Measurements from ENCODE around the gene GPR78. TPM values are rescaled to one million over a fixed set of nuclear protein-coding genes. Genes with fewer than 3 reads are reported as not detected.

Gene GPR78
- total RNA-seq, 1 experiment from 2014 or later = not detected

DNA sequence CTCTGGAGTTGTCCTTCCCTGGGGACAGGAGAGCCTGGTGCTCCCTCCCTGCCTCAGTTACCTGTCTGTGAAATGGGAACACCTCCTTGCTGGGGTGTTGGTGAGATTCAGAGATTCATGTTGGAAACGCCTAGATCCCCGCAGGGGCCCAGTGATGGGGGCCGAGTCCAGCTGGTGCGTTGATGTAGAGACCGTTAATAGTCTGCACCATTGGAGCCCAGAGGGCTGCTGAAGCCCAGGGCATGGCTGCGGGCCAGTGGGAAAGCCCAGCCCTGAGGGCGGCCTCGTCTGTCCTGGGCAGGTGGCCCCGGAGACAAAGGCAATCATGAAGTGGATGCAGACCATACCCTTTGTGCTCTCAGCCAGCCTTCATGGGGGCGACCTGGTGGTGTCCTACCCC, 26.8 kb downstream of the GPR78 start:
- no peak for DNase-seq (ENCODE audit: low read depth)
- in situ Hi-C loops (cut with HindIII; ENCODE audit: low pct_unique_long_range_greater_than_20kb, low sequenced_read_pairs) = no loop called here

DNA sequence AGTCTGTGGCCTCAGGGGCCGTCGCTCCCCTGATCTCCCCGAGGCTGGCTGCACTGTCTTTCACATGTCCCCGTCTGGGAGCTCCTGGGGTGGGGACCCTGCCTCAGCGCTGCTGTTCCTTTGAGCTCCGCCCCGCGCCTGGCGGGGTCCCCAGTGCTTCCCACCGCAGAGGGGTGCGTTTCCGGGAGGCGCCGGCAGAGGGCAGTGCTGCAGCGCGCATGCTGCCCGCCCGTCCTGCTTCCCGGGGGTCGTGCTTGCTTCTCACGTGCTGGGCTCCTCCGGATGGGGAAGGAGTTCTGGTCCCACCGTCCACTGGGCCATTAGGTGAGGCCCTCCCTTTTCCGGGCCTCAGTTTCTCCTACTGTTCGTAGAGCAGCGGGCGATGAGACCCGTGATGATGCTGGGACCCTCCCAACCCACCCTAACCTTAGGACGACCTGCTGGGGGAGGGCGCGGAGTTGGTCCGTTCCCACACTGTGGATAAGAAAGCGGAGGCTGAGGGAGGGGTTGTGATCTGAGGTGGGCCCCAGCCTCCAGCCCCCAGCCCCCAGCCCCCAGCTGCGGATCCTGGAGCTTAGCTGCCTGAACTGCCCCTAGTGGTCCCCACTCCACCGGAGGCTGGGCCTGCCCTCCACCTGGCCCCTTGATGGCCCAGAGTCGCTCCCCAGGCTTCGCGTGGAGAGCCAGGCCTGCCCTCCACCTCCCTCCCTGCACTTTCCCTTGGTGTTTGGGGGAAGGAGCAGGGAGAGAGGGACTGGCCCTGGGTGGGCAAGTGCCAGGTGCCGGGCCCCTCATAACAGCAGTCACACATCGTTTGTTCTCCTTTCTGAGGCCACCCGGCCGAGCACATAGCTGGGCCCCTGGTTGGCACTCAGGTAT, 27.6 kb downstream of the GPR78 start:
- in situ Hi-C loops (cut with HindIII; ENCODE audit: low pct_unique_long_range_greater_than_20kb, low sequenced_read_pairs) = no loop called here
- no peak for DNase-seq (ENCODE audit: low read depth)

DNA sequence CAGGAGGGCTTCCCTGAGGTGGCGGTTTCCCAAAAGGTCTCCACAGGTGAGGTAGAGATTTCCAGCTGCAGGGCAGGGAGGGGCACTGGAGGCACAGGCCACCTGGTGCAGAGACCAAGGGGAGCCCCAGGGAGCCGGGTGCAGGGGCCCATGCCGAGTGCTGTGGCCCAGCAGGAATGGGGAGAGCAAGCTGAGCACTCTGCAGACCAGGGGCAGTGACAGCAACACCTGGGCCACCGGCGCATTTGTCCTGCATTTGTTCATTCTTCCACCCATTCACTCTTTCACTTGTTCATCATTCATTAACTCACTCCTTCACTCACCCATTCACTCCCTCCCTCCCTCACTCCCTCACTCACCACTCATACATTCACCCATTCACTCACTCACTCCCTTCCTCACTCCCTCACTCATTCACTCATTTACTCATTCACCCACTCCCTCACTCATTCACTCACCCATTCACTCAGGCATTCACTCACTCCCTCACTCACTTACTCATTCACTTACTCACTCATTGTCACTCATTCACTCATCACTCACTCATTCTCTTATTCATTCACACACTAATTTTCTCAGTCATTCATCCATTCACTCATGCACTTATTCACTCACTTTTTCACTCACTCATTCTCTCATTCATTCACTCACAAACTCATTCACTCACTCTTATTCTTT, 28.7 kb downstream of the GPR78 start:
- no peak for DNase-seq (ENCODE audit: low read depth)
- in situ Hi-C loops (cut with HindIII; ENCODE audit: low pct_unique_long_range_greater_than_20kb, low sequenced_read_pairs) = no loop called here

DNA sequence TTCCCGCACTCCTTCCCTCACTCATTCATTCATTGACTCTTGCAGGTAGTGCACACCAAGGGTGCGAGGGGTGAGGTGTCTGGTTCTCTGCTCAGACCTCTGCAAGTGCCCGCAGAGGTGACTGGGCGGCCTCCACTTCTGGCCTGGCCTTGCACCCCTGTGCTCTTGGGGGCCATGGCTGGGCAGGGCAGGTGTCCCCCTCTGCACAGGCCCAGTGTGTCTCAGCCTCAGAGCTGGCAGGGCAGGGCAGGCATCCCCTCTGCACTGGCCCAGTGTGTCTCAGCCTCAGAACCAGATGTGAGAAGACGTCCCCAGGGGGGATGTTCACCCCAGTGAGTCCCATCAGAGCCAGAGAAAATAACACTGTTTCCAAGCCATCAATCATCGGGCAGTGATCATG, 29.2 kb downstream of the GPR78 start:
- no peak for DNase-seq (ENCODE audit: low read depth)
- in situ Hi-C loops (cut with HindIII; ENCODE audit: low pct_unique_long_range_greater_than_20kb, low sequenced_read_pairs) = no loop called here

DNA sequence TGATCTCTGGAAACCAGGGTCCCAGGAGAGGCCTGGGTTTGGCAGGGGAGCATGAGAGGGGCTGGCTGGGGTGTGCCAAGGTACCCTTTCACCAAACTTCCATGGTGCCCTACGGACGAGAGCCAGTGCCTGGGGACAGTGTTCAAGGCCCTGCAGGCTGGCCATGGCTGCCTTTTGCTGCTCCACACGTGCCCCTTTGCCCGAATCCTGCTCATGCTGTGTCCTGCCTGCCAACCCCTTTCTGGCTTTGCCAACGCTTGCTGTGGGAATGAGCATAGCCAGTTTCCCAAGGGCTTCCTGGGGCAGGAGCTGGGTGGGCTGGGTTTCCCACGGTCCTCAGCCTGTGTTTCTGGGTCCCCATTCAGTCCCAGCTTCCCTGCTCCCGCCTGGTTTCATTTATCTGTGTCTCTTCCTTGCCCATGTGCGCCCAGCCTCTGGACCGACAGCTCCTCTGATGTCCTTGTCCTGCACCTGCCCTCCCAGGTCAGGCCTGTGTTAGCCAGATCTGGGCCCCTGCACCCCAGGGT, 29.7 kb downstream of the GPR78 start:
- in situ Hi-C loops (cut with HindIII; ENCODE audit: low pct_unique_long_range_greater_than_20kb, low sequenced_read_pairs) = no loop called here

DNA sequence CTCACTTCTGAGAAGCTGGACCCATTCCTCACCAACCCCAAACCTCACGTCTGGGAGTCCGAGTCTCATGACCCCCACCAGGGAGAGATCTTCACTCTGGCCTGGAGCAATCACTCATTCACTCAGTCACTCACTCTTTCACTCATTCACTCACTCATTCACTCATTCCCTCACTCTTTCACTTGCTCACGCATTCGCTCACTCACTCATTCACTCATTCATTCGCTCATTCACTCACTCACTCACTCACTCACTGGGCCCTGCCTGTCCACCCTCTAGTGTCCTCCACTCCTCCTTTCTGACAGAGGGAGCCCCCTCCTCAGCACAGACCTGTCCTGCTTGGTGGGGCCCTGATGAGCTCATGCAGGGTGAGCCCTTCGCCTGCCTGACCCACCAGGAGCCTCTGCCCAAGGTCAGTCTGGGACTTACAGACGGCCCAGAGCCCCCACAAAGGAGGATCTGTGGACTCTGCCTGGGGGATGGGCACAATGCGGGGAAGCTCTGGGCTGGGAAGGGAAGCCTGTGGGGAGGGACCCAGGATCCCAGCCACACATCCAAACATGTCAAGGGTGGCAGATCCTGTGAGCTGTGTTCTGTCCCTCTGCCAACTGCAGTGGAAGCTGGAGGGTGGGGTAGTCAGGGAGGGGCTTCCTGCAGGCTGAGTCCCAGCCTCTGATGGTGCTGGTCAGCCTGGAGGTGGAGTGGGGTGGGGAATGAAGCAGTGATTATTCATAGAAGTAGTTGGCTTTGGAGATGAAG, 30.8 kb downstream of the GPR78 start:
- in situ Hi-C loops (cut with HindIII; ENCODE audit: low pct_unique_long_range_greater_than_20kb, low sequenced_read_pairs) = no loop called here

More for the DNA sequence above, 29.7 kb downstream of the GPR78 start:
- no peak for DNase-seq (ENCODE audit: low read depth)

DNA sequence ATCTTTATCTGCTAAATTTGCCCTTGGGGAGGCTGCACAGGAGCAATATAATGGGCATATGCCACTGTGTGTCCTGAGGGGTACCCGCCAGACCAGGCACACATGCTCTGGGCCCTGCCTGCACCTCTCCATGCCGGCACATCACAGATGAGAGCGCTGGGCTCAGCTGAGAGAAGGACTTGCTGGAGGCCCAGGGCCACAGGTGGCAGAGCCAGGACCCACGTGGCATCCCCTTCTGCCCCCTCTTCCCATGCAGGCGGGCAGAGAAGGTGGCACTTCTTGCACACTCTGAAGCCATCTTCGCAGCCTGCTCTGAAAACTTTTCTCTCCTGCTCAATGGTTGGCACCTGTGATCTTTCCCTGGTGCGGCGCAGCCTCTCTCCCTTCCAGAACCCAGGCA, 32.5 kb downstream of the GPR78 start:
- in situ Hi-C loops (cut with HindIII; ENCODE audit: low pct_unique_long_range_greater_than_20kb, low sequenced_read_pairs) = no loop called here
- DNase-seq (ENCODE audit: low read depth) = no peak

More for the DNA sequence above, 30.8 kb downstream of the GPR78 start:
- no peak for DNase-seq (ENCODE audit: low read depth)

DNA sequence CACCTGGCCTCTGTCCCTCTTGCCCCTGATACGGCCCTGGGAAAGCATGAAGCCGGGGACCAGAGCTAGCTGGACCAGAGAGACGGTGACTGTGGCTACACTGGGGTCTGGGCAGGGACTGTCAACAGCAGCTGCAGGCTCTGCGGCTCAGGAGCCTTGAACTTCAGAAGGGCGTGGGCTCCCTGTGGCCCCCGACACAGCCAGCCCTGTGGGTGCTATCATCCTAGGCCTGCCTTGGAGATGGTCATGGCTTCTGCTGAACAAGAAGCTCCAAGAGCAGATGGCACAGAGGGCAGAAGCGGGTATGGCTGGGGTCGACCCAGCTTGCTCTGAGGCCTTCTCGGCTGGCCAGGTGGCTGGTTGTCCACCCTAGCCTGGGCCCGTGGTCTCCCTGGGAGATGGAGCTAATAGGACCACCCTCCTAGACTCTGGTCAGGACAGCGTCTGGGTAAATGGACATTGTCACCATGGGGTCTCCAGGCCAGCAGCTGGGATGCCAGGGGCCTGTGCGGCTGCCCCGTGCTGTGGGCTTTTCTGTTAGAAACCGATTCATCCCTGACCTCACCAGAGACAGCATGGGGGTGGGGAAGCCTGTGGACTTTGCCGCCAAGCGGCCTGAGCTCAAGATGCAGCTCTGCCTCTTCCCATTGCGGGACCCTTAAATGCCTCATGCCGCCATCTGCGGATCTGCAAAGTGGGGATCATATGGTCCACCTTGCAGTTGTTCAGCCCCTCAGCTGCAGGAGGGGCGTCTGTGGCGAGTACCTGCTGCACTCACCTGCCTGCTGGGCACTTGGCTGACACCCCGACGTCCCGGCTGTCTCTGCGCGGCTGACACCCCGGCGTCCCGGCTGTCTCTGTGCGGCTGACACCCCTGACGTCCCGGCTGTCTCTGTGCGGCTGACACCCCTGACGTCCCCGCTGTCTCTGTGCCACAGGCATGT, 33.5 kb downstream of the GPR78 start:
- DNase-seq (ENCODE audit: low read depth) = no peak
- in situ Hi-C loops (cut with HindIII; ENCODE audit: low pct_unique_long_range_greater_than_20kb, low sequenced_read_pairs) = no loop called here

DNA sequence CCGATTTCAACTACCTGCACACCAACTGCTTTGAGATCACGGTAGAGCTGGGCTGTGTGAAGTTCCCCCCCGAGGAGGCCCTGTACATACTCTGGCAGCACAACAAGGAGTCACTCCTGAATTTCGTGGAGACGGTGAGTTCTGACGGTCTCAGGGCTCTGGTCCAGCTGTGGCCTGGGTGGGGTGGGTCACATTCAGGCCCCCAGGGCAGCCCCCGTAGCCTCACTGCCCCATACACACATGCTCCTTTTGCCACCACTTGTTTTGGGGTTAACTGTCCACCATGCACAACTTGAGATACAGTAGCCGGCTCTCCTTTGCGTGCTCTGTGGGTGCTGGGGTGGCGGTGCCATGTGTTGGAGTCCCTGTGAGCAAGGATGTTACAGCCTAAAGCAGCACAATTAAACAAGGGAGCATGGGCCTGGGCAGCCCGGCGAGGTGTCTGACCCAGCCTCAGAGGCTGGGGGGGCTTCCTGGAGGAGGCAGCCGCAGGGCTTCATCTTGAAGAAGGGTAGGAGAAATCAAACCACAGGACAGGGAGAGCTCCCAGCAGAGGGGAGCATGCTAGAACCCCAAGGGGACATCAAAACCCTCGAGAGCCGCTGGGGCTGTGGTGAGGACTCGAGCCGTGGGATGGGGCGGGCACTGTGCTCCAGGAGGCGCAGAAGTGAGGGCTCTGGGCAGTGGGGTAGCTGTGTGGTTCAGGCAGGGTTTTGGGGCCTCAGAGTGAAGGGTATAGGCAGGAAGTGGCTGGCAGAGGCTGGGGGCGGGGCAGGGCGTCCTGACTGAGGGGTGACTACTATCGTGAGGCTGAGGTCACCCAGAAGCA, 34.4 kb downstream of the GPR78 start:
- in situ Hi-C loops (cut with HindIII; ENCODE audit: low pct_unique_long_range_greater_than_20kb, low sequenced_read_pairs) = no loop called here
- no peak for DNase-seq (ENCODE audit: low read depth)

DNA sequence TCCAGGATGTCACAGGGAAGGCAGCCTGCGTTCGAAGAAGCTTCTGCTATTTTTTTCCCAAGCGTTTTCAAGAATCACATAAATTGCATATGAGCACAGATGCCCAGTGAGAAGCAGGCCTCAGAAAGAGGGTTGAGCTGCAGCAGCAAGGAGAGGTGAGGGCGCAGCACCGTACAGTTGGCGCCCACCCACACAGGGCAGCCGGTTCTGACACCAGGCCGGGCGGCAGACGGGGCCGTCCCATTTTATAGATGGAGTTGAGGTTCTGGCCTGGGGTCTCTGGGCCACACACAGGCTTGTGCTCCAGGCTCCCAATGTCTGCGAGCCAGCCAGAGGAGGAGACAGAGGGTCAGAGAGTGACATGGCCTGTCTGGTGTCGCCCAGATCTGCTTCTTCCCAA, 35.2 kb downstream of the GPR78 start:
- DNase-seq (ENCODE audit: low read depth) = no peak

DNA sequence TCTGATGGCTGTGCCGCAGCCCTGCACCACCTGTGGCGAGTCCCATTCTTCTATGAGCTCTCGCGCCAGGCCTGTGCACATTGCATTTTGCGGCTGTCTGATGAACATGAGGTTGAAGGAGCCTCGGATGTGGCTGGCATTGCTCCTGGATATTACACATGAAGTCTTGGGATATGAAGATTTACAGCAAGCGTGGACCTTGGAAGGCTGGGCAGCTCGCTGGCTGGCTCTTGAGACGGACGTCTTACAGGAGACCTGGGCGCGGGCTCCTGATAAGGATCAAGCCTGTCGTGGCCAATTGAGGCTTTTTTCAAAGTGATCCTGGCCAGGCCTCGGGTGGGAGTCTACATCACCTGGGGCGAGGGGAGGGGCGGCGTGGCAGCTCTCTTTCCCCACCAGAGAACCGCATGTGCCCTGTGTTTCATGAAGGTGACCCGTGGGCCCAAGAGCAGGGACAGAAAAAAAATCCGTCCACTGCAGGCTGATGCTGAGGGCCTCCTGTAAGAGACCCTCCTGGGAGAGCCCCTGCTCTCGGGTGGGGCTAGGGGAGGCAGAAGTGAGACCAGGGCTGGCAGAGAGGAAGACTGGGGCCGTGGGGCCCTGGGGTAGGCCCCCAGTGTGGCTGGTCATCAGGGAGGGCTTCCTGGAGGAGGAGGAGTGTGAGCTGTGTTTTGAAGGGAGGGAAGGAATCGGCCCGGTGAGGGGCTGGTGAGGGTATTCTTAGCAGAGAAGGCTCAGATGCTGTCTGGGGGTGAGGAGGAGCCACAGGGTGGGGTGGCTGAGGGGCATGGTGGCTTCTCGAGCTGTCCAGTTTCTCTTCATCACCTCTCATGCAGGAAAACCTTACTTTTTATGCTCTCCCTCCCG, 36.0 kb downstream of the GPR78 start:
- in situ Hi-C loops (cut with HindIII; ENCODE audit: low pct_unique_long_range_greater_than_20kb, low sequenced_read_pairs) = no loop called here
- no peak for DNase-seq (ENCODE audit: low read depth)

More for the DNA sequence above, 35.2 kb downstream of the GPR78 start:
- in situ Hi-C loops (cut with HindIII; ENCODE audit: low pct_unique_long_range_greater_than_20kb, low sequenced_read_pairs) = no loop called here

DNA sequence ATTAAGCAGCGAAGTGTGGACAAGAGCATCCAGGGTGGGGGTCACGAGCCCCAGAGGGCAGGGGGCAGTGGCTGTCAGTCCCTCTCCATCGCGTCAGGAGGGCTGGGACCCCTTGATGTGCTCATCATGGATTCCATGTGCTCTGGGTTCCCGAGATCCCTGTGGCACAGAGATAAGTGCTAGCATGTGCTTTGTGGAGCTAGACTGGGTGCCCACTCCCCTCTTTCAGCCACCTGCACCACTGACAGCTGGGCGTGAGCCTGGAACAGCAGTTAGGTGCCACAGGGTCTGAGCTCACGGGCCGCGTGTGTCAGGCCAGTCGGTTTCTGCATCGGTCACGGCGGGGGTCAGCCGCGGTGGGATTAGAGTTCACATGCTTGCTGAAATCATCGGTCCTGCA, 36.6 kb downstream of the GPR78 start:
- in situ Hi-C loops (cut with HindIII; ENCODE audit: low pct_unique_long_range_greater_than_20kb, low sequenced_read_pairs) = no loop called here
- DNase-seq (ENCODE audit: low read depth) = no peak

DNA sequence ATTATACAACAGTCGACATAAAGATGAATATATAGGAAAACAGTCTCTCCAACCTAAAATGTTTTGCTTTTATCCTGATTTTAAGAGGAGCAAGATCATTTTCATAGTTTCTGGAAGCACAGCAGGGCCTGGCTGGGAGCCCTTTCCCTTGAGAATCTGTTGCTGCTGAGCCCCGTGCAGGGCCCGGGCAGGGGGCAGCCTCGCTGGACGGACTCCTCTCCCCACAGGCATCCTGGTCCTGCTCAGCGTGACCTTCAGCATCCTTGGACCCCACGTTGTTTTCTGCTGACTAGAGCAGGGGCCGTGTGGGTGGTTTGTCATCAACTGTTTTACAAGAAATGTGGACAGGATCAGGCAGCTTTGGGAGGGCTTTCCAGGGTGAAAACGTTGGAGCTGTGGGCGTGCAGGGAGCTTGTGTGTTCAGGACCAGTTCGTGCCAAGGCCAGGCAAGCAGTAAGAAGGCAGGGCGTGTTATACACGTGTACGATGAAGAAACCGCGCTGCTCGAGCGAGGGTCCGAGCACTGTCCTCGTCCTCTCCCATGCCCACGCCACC, 37.4 kb downstream of the GPR78 start:
- in situ Hi-C loops (cut with HindIII; ENCODE audit: low pct_unique_long_range_greater_than_20kb, low sequenced_read_pairs) = no loop called here
- no peak for DNase-seq (ENCODE audit: low read depth)

DNA sequence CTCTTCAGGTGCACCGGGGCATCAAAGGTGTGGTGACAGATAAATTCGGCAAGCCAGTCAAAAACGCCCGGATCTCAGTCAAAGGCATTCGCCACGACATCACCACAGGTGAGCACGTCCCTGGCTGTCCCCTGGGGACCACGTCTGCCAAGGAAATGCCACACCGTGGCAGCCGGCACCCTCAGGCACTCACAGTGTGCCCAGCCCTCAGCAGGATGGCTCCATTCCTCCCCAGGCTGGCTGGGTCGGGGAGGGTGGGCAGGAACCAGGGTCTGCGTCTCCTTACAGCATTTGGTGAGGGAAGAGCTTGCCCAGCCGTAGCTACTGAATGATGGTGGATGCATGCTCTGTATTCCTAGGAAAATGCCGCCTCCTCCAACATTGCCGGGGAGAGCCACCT, 38.2 kb downstream of the GPR78 start:
- no peak for DNase-seq (ENCODE audit: low read depth)
- in situ Hi-C loops (cut with HindIII; ENCODE audit: low pct_unique_long_range_greater_than_20kb, low sequenced_read_pairs) = no loop called here

DNA sequence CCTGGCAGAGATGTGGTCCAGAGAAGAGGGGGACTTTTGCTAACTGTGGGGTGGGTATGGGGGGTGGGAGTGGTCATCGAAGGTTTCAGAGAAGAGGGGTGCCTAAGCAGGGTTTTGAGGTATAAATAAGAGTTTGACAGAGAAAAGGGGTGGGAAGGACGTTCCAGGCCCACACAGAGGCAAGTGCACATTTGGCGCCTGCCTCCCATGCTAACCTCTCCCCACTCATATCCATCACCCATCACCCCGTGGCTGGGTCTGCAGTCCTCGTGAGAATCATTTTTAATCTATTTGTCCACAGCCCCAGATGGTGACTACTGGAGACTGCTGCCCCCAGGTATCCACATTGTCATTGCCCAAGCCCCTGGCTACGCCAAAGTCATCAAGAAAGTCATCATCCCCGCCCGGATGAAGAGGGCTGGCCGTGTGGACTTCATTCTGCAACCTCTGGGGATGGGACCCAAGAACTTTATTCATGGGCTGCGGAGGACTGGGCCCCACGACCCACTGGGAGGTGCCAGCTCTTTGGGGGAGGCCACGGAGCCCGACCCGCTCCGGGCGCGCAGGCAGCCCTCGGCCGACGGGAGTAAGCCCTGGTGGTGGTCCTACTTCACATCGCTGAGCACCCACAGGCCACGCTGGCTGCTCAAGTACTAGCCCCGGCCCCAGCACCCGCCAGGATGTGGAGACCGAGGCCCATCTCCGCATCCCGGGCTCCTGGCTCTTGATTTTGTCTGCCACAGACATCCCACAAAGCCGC, 38.9 kb downstream of the GPR78 start:
- in situ Hi-C loops (cut with HindIII; ENCODE audit: low pct_unique_long_range_greater_than_20kb, low sequenced_read_pairs) = no loop called here
- DNase-seq (ENCODE audit: low read depth) = no peak
